HG02840 (cell line): ENCODE measurements around the gene PLS3.

Experiments
- ATAC-seq: cut with Tn5 transposase; IDR thresholded peaks from one replicate; pipeline ENCODE4 v1.9.1; 2021; ENCODE audit warnings: mild to moderate bottlenecking, moderate library complexity, moderate number of reproducible peaks; ENCODE audit not compliant: unreplicated experiment, low FRiP score

PLS3 gene

DNA sequence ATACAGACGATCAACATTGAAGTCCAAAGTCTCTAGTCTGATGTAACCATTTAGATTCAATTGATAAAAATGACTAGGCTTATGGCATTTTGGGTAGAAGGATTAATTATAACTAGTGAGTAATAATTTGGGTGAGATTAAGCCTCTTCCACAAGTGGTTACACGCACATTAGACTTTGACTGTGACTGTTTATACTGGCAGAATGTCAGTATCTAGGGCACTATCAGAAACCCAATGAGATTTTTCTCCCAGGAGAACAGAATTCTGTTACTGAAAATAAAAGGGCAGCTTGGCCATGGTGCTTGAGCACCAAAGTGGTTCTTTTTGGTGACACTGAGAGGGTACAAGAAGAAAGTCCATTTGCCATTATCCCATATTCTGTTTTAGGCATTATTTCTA lies 3.3 kb downstream of the PLS3 start:
- no peak for ATAC-seq

DNA sequence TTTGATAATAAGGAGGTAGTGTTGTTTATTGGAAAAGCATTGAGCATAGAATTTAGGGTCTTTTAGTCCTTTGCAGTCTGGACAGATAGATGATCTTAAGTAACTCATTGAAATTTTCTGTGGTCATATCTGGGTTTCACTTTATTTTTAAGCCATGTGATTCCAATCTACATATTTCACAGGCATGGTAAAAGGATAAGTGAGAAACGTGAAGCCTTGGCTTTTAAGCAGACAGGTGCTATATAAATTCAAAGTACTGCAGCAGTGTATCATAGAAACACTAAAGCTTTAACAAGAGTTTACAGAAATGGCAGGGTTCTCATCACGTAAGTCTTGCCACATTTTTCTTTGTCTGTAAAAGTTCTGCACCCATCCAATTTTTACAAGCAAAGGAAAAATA lies 4.9 kb downstream of the PLS3 start:
- no peak for ATAC-seq

DNA sequence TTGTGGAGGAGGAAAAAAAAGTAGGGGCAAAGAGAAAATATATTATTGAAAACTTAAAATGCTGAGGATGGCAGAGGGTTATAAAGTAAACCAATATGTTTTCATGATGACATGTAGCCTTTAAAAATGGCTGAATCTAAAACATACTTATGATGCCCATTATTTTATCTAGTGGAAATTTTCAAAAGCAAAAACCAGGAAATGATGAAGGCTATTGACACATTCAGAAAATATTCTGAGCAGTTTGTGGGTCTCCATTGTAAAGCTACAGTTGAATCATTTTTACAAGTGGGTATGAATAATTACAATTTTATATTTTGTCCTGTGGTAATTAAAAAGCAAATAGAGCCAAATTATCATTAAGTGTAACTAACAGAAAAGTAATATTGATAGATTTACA lies 10.7 kb downstream of the PLS3 start:
- ATAC-seq: no peak

DNA sequence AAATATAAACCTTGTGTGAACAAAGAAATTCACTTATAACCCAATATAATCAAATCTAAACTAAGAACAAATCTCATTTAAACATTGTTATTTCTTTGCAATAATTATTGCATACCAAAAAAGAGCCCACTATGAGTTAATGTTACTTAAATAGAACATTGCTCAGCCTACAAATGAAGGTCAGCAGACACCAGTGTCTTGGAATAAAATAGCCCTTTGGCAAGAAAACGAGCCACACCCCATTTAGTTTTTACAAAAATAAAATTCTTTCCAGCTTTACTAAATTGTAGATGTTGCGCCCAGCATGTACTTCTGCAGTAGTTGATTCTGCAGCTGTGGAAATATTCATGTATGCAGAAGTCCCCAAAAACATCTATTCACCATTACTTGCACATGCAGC lies 12.2 kb downstream of the PLS3 start:
- no peak for ATAC-seq

DNA sequence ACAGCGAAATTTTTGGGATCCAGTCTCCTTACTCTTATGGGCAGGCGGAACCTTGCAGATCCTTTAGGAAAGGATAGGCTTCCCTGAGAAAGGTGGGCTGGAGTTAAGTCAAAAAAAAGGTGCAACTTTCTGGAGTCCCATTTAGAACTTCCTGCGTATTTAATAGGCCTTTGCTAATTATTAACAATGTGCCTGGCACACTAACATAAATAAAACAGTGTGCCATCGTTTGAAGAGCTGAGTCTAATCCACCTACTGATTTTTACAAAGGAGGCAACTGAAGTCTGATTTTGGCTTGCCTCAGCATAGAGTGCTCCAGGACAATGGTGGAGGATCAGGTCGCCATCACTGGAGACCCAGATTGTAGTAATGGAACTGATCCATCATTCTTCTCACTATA lies 15.7 kb downstream of the PLS3 start:
- no peak for ATAC-seq

DNA sequence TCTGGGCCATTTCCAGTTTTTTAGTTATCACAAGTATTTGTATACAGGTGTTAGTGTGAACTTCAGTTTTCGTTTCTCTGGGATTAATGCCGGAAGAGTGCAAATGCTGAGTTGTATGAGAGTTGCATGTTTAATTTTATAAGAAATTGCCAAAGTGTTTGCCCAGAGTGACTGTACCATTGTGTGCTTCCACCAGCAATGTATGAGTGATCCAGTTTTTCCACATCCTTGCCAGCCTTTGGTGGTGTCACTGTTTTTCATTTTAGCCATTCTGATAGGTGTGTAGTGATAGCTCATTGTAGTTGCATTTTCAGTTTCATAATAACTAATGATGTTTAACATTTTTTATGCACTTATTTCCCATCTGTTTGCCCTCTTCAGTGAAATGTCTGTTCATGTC lies 18.4 kb downstream of the PLS3 start:
- ATAC-seq: no peak

DNA sequence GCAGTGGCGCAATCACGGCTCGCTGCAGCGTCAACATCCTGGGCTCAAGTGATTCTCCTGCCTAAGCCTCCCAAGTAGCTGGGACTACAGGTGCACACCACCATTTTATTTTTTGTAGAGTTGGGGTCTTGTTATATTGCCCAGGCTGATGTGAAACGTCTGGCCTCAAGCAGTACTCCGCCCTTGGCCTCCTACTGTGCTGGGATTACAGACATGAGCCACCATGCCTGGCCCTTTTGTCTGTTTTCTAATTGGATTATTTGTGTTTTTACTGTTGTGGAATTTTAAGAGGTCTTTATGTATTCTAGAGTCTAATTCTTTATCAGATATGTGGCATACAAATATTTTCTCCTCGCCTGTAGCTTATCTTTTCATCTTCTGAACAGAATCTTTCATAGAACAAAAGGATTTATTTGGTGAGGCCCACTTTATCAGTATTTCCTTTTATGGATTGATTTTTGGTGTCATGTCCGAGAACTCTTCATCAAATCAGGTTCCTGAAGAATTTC lies 18.9 kb downstream of the PLS3 start:
- no peak for ATAC-seq

DNA sequence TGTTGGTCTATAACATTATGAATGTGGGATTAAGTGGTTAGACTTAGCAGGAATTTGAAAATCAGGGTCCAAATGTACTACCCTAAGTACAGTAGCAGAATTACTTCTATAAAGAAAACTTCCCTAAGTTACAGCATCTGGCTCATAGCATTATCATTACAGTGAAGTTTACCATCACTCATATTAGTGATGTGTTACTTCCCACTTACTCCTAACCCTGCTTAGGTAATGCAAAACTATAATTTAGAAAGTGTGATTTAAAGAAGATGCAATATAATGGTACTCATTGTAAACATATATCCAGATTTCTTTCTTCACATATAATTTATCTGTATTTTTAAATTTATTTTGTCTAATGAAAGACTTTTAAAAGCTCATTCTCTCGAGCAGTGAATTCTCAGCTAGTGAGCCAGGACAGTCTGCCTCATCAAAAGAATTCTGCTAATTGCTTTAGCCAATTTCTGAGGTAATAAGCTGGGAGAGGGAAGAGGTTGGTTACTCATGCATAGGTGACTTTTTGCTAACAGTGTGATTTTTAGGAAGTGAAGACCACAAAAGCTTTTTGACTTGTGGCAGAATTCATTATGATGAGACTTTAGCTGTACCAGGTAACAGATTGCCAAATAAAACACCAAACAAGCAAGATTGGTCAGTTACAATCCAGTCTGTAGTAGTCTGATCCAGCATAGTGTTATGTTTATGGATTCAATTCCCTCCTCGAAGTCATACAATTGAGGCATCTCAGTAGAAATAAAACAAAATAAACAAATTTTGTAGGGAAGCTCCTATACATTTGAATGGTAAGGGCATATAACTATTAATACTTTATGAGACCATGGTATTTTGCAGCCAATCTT lies 21.0 kb downstream of the PLS3 start:
- no peak for ATAC-seq

DNA sequence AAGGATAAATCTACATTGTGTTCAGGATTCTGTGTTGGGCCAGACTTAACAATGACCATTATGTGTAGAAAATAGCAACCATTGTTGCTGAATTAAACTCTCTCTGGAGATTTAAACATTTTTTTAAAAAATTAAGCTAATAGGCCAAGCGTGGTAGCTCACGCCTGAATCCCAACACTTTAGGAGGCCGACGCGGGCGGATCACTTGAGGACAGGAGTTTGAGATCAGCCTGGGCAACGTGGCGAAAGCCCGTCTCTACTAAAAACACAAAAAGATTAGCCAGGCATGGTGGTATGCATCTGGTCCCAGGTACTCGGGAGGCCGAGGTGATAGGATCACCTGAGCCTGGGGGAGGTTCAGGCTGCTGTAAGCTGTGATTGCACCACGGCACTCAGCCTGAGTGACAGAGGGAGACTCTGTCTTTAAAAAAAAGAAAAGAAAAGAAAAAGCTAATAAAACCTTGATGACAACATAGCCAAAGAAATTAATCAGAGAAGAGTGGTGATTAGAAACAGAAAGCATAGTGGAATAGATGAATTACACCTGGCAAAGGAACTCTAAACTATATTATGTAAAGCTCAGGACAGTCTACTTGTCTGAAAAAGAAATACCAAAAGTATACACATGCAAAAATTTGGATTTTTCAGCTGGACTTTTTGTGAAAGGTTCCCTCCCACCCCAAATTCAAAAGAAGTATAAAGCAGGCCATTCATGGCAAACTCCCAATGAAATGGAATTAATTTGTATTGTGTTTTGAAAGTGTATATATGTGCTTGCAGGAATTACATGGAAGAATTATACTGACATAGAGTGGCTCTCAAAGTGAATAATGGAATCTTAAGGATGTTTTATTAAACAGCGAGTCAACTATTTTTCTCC lies 21.9 kb downstream of the PLS3 start:
- no peak for ATAC-seq

DNA sequence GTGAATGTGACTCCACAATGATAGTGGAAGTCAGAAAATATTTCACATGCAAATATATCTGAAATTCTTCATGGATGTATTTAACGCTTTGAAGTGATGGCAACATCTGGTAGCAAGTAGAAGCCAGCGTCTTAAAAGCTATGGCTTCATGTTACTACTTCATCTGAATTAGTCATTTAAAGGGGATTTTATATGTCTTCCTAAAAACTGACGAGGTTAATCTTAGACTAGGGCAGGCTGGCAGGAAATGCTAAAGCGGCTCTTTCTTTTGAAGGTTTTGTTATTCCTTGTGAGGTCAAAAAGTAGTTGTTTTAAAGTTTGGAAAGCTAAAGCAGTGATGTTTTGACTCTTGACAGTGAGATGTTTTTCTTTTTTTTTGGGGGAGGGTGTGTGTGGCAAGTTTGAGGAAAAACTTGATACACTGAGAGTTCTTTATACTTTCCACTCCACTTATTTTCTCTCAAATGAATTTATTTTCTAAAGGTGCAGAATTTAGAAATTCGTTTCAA lies 22.6 kb downstream of the PLS3 start:
- ATAC-seq: no peak

DNA sequence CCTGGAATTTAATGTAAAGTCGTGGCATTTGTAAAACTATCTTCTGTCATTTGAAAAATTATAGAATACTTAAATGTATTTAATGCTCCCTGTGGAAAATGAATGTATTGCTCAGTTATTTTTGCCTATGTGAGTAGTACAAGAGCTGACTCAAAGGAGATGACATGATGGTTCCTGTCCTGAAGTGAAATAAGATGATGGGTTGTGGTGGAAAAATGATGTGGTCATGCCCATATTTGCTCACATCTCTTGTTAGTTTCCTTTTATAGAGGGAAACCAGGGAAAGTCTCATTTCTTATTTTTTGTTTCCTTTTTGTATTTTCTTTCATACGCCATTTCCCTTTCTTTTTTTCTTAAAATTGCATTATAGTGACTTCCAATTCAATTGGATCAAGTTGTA lies 23.7 kb downstream of the PLS3 start:
- ATAC-seq: no peak

DNA sequence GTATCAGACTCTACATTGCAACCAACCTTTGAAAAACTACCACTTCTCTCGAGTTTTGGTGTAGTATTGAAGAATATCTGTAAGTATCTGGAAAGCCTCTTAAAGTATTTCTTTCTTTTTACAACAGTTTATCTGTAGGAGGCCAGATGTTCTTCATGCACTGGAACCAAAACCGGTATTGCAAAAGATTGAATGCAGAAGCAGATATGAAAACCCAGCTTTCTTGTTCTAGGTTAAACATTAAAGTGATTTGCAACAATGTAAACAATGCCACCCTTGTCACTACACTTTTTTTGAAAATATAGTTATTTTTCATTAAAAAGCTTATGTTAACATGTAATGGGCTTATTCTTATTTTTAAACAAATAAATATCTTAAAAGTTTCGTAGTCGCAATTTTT lies 27.2 kb downstream of the PLS3 start:
- no peak for ATAC-seq

DNA sequence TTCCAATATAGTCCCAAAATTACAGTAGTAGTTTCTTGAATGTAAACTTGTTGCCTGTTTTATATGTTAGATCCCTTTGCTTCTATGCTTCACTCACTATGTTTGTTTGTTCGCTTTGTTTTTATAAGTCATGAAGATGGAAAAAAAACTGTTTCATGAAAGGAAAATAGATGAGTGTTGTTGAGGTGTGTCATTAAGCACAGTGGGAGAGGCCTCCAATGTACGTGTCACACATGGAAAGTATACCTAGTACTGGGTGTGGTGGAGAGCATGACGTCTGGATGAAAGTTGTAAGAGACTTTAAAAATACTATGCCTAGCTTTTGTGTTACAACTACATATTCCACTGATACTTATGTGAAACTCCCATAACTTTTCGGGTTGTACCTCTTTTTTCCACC lies 28.4 kb downstream of the PLS3 start:
- ATAC-seq: no peak

DNA sequence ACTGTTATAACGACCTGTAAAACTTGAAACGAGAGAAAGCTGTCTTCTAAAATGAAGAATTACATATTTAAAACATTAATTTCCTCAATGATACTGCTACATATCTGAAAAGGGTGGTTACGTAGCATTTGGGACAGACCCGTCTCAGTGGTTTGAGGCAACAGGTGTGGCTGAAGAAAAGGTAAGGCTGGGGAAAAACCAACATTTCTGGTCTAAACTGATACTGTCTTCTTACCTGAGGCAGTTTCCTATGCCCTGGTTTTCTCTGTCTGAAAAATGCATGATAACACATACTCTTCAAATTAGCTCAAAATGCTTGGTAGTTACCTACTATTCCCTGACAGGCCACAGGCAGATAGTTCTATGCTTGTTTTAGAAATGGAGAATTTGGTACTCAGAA lies 30.4 kb downstream of the PLS3 start:
- ATAC-seq: no peak

DNA sequence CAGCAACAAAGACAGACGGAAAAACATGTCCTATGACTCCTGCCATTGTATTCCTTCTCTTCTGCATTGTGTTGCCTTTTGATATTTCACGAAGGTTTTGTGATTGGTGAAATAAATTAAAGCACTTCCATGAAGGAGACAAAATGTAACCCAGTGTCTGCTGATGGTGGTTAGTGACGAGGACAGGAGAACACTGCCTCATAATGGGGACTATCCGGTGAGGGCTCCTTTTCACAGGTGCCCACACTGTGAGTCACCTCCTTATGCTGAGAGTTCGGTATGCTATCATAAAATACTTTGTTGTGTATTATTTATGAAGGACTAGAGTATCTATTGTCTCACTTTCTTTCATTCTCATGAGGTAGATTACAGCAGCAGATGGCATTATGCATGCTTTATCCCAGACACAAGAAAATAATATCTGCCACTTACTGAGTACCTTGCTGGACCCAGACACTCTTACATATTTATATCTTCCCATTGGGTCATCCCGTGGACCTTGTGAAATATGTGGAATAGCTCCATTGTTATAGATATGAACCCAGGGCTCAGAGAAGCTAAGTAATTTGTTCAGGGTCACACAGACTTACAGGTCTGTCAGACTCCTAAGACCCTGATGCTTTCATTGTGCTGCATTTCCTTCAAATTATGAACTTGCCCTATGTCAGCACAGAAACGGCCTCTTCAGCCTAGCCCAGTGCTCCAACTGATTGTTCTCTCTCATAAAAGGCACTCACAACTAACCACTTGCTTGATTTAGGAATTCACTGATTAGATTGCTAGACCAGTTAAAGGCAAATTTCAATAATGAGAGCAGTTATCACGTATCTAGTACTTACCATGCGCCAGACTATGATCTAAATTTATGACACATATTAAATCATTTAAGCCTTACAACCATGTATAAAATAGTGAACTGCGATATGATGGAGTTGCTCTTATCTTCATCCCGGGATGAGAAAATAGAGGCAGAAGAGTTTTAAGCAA lies 31.2 kb downstream of the PLS3 start:
- ATAC-seq: no peak

DNA sequence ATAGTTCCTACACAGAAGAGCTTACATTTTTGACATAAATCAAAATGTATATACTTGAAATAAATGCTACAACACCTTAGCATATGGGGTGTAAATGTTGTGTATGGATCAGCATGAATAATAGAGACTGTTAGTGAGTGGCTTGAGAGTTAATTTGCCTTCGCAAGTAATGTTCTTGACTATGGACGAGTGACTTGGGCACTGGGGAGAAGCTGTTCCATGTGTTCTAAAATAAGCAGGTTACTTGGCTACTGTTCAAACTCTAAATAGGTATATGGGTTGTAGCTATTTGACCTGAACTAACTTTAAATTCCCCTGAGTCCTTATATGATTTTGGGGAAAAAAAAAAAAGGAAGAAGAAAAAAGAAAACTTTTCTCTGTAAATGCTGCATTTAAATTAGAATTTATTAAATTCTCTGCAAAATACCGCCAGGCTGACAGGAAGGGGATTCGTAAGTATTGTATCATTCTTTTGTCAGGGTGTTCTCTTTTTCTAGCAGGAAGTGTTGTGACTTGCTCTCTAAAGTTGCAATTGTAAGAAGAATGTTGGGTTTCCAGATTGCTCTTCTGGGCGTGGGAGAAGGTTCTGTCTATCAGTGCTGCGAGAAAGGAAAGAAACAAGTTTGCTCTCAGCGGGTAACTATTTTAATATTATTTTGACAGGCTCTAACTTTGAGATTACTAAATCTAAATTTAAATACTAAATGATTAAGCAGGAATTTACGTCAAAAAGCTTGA lies 32.2 kb downstream of the PLS3 start:
- ATAC-seq: no peak

DNA sequence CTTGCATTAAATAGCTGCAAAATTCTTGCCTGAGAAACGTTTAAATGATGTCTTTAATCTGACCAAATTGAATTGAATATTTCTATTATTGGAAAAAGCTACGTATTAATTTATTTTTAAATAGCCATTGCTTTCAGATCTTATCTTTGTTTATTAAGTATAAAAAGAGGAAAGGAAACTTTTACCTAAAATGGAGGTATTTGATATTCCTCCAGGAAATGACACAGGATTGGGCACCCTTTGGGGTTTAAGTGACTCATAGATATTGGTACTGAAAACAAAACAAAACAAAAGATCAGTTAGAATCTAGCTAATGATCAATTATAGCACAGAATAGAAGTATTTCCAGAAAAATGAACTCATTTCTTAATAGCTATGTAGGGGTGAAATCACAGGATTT lies 34.1 kb downstream of the PLS3 start:
- ATAC-seq: no peak

DNA sequence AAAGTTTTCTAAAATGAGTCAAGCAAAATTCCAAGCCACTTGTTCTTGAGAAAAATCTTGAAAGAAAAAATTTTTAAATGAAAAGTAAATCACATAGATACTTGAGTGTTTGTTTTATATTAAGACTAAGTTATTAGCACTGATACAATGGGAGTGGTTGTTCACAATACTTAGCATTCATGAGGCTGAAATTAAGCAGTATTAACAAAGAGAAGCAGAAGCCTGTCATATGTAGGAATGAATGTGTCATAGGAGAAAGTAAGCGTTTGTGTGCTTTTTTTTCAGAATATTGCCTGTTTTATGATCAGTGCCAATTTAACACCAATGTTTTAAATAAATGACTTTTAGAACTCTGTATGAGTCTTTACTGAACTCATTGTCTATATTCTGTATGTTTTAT lies 37.6 kb downstream of the PLS3 start:
- ATAC-seq: no peak

DNA sequence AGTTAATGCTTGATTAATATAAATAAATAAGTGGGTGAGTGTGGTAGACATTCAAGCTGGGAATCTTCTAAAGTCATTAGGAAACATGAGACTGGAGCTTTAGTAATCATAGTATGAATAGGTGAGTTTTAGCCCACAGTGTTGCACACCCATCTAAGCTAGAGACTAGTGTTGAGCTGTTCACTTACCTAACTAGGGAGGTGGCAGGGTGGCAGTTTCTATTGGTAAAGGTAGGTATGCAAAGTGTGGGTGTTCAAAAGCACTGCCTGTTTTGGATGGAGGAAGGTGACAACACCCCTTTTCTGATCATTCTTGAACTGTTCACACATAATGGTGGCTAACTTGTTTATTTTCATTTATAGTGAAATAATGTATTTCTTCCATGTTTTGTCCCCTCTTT lies 41.3 kb downstream of the PLS3 start:
- ATAC-seq: no peak
